Measurements from ENCODE around the gene CTNS. TPM values are rescaled to one million over a fixed set of nuclear protein-coding genes. Genes with fewer than 3 reads are reported as not detected.
A peak's percentile ranks its signal among the peaks of the same experiment; 100 is the strongest.

CTNS gene
- total and polyA plus RNA-seq, 2 experiments from 2014 or later, result 26.0 to 28.1 TPM

DNA sequence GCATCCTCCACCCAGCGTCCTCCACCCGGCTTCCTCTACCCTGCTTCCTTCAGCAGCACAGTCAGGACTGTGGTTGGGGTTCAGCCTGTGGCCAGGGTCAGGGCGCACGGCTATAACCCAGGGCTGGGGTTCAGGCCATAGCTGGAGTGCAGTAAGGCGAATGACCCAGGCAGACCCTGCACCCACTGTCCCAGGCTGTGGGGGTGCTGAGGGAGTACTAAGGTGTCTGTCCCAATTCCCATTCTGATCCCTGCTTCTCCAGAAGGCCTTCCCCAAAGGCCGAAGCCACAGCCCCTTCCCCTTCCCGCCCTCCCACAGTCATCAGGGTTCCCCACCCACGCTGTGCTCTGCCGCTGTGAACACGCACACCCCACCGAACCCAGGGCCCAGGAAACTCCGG lies 44.5 kb downstream of the CTNS start:
- TF ChIP-seq EZH2 (IDR thresholded peaks at IDR 0.05; ENCODE audit: borderline replicate concordance) (no peak), CTCF (IDR thresholded peaks at IDR 0.05; ENCODE audit: poor library complexity) (no peak), EZH2phosphoT487 (IDR thresholded peaks at IDR 0.05; ENCODE audit: low read depth, severe bottlenecking, unreplicated experiment) (no peak)
- no peak overlapping the region for H3K4me2 ChIP-seq
- H3K9me2 ChIP-seq (replicated peaks; ENCODE audit: insufficient read depth), result no peaks in the 10 kb centered on the region
- no peaks in the 10 kb centered on the region for H3K79me2 ChIP-seq
- no peaks in the 10 kb centered on the region for H4K20me1 ChIP-seq (ENCODE audit: insufficient read depth, poor library complexity, severe bottlenecking)
- no peaks in the 10 kb centered on the region for H3K36me3 ChIP-seq (replicated peaks; ENCODE audit: insufficient read depth, low read depth)
- no peak overlapping the region for H3K27ac ChIP-seq
- no peaks in the 10 kb centered on the region for H3K27me3 ChIP-seq
- no peaks in the 10 kb centered on the region for H3K9me3 ChIP-seq (ENCODE audit: low read depth)
- H2AFZ ChIP-seq, result no peak overlapping the region
- no peak for DNase-seq (ENCODE audit: low spot score)
- 93% methylated on average over 12 of the region's 12 CpGs for WGBS (ENCODE audit: low lambda C conversion rate, missing lambda C conversion rate)
- no peaks in the 10 kb centered on the region for H3K4me1 ChIP-seq (ENCODE audit: insufficient read depth)
- no peak overlapping the region for H3K4me3 ChIP-seq

GRCh38 chr17:3681565-3681964 lies 45.0 kb downstream of the CTNS start:
- Histone ChIP-seq H3K9me2 (replicated peaks; ENCODE audit: insufficient read depth) (no peaks in the 10 kb centered on the region), H2AFZ (no peak overlapping the region), H3K79me2 (no peaks in the 10 kb centered on the region), H3K4me1 (ENCODE audit: insufficient read depth) (no peaks in the 10 kb centered on the region), H3K27ac (no peak overlapping the region), H3K4me3 (no peak overlapping the region), H4K20me1 (ENCODE audit: insufficient read depth, poor library complexity, severe bottlenecking) (no peaks in the 10 kb centered on the region), H3K9me3 (ENCODE audit: low read depth) (no peaks in the 10 kb centered on the region), H3K27me3 (no peaks in the 10 kb centered on the region), H3K4me2 (no peak overlapping the region), H3K36me3 (replicated peaks; ENCODE audit: insufficient read depth, low read depth) (no peaks in the 10 kb centered on the region)
- 85% methylated on average over 19 of the region's 20 CpGs for WGBS (ENCODE audit: low lambda C conversion rate, missing lambda C conversion rate)
- no peak for DNase-seq (ENCODE audit: low spot score)
- TF ChIP-seq EZH2 (IDR thresholded peaks at IDR 0.05; ENCODE audit: borderline replicate concordance) (no peak), CTCF (IDR thresholded peaks at IDR 0.05; ENCODE audit: poor library complexity) (no peak), EZH2phosphoT487 (IDR thresholded peaks at IDR 0.05; ENCODE audit: low read depth, severe bottlenecking, unreplicated experiment) (no peak)

GRCh38 chr17:3682033-3682432 lies 45.5 kb downstream of the CTNS start:
- Histone ChIP-seq H2AFZ (no peak overlapping the region), H4K20me1 (ENCODE audit: insufficient read depth, poor library complexity, severe bottlenecking) (no peaks in the 10 kb centered on the region), H3K4me2 (no peak overlapping the region), H3K4me3 (no peak overlapping the region), H3K79me2 (no peaks in the 10 kb centered on the region), H3K36me3 (replicated peaks; ENCODE audit: insufficient read depth, low read depth) (no peaks in the 10 kb centered on the region), H3K9me3 (ENCODE audit: low read depth) (no peaks in the 10 kb centered on the region), H3K27ac (no peak overlapping the region), H3K4me1 (ENCODE audit: insufficient read depth) (no peaks in the 10 kb centered on the region), H3K27me3 (no peaks in the 10 kb centered on the region), H3K9me2 (replicated peaks; ENCODE audit: insufficient read depth) (no peaks in the 10 kb centered on the region)
- no peak for DNase-seq (ENCODE audit: low spot score)
- WGBS (ENCODE audit: low lambda C conversion rate, missing lambda C conversion rate), result 94% methylated on average over 12 of the region's 12 CpGs
- TF ChIP-seq CTCF (IDR thresholded peaks at IDR 0.05; ENCODE audit: poor library complexity) (no peak), EZH2phosphoT487 (IDR thresholded peaks at IDR 0.05; ENCODE audit: low read depth, severe bottlenecking, unreplicated experiment) (no peak), EZH2 (IDR thresholded peaks at IDR 0.05; ENCODE audit: borderline replicate concordance) (no peak)

DNA sequence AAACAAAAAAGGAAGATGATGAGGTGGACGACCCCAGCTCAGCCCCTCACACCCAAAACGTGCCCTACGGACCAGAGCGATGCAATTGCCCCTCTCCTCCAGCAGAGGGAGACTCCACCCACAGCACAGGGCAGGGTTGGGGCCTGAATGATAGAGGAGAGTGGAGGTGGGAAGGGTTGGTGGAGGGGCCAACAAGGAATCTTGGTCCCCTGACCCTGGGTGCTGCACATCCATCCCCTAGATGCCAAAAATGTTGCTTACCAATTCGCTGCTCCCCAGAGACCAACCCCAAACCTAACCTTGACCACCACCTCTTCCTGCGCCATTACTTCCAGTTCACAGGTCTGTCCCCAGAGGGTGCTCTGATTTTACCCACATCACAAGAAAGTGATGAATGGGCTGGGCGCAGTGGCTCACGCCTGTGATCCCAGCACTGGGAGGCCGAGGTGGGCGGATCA lies 46.5 kb downstream of the CTNS start:
- Histone ChIP-seq H3K79me2 (no peaks in the 10 kb centered on the region), H2AFZ (no peak overlapping the region), H3K36me3 (replicated peaks; ENCODE audit: insufficient read depth, low read depth) (no peaks in the 10 kb centered on the region), H3K27ac (no peak overlapping the region), H3K9me2 (replicated peaks; ENCODE audit: insufficient read depth) (no peaks in the 10 kb centered on the region), H3K4me1 (ENCODE audit: insufficient read depth) (no peaks in the 10 kb centered on the region), H3K9me3 (ENCODE audit: low read depth) (no peaks in the 10 kb centered on the region), H4K20me1 (ENCODE audit: insufficient read depth, poor library complexity, severe bottlenecking) (no peaks in the 10 kb centered on the region), H3K4me3 (no peak overlapping the region), H3K4me2 (no peak overlapping the region), H3K27me3 (no peaks in the 10 kb centered on the region)
- 43% methylated on average over 10 of the region's 10 CpGs for WGBS (ENCODE audit: low lambda C conversion rate, missing lambda C conversion rate)
- TF ChIP-seq EZH2 (IDR thresholded peaks at IDR 0.05; ENCODE audit: borderline replicate concordance) (no peak), CTCF (IDR thresholded peaks at IDR 0.05; ENCODE audit: poor library complexity) (peak; percentile 64)
- DNase-seq (ENCODE audit: low spot score), result no peak
